Keratinocyte (primary cell): ENCODE data around the gene DBNDD2. TPM values are rescaled to one million over a fixed set of nuclear protein-coding genes. Genes with fewer than 3 reads are reported as not detected.

Source experiments
- DNase-seq: peaks from one replicate; pipeline ENCODE4 v3.0.0-alpha.2; 2011; ENCODE audit warnings: low read depth, missing footprints, low spot score
- FAIRE-seq: peaks from 2 replicates; lab custom pipeline; 2011; peaks lifted over from hg19 to GRCh38; lab: Jason Lieb, UNC
- H2AFZ ChIP-seq: 2 replicates; pipeline ENCODE4 v1.6.0; 2012; ENCODE audit warnings: low read length, control low read depth, inconsistent platforms; ENCODE audit not compliant: control insufficient read depth
- H3K27ac ChIP-seq: 2 replicates; pipeline ENCODE4 v1.5.1; 2011; ENCODE audit warnings: low read length; ENCODE audit not compliant: control insufficient read depth, insufficient read depth
- H3K27me3 ChIP-seq: 3 replicates; pipeline ENCODE4 v1.6.0; 2011; ENCODE audit warnings: low read length; ENCODE audit not compliant: control insufficient read depth, insufficient read depth; ENCODE audit errors: extremely low read depth
- H3K36me3 ChIP-seq, 2 experiments: 2 replicates in 1 of 2; 3 replicates in 1 of 2; pipeline ENCODE4 v1.5.1; 2011; ENCODE audit warnings: low read length in 2 of 2, mild to moderate bottlenecking in 1 of 2; ENCODE audit not compliant: control insufficient read depth in 2 of 2, insufficient read depth in 2 of 2; ENCODE audit errors: extremely low read depth in 1 of 2
- H3K4me1 ChIP-seq: 3 replicates; pipeline ENCODE4 v1.5.1; 2011; ENCODE audit warnings: low read length; ENCODE audit not compliant: control insufficient read depth, insufficient read depth; ENCODE audit errors: extremely low read depth
- H3K4me2 ChIP-seq: 3 replicates; pipeline ENCODE4 v1.6.0; 2011; ENCODE audit warnings: low read depth, low read length; ENCODE audit not compliant: control insufficient read depth, insufficient read depth; ENCODE audit errors: extremely low read depth
- H3K4me3 ChIP-seq, 3 experiments: fragments of 200-600 bp in 1 of 3; sonication (generic) in 1 of 3; 2 replicates in 2 of 3; 3 replicates in 1 of 3; pipeline ENCODE4 v1.5.1; 2011 to 2016; ENCODE audit warnings: low read length in 3 of 3, mild to moderate bottlenecking in 3 of 3, control low read depth in 2 of 3, inconsistent platforms in 1 of 3, low read depth in 1 of 3, mixed read lengths in 1 of 3, mixed run types in 1 of 3, moderate library complexity in 1 of 3; ENCODE audit not compliant: control insufficient read depth in 2 of 3, insufficient read depth in 2 of 3; ENCODE audit errors: extremely low read depth in 1 of 3
- H3K79me2 ChIP-seq: 2 replicates; pipeline ENCODE4 v1.6.0; 2012; ENCODE audit warnings: low read length; ENCODE audit not compliant: control insufficient read depth, insufficient read depth
- H3K9ac ChIP-seq: 3 replicates; pipeline ENCODE4 v1.6.0; 2011; ENCODE audit warnings: low read length; ENCODE audit not compliant: control insufficient read depth, insufficient read depth; ENCODE audit errors: extremely low read depth
- H3K9me1 ChIP-seq: 3 replicates; pipeline ENCODE4 v1.6.0; 2011; ENCODE audit warnings: low read length; ENCODE audit not compliant: control insufficient read depth, insufficient read depth; ENCODE audit errors: extremely low read depth
- H3K9me3 ChIP-seq: 2 replicates; pipeline ENCODE4 v1.5.1; 2012; ENCODE audit warnings: low read depth, low read length; ENCODE audit not compliant: control insufficient read depth
- H4K20me1 ChIP-seq: 3 replicates; pipeline ENCODE4 v1.6.0; 2011; ENCODE audit warnings: low read length; ENCODE audit not compliant: control insufficient read depth, insufficient read depth; ENCODE audit errors: extremely low read depth
- EZH2 ChIP-seq: IDR thresholded peaks from one replicate; pipeline ENCODE4 v1.6.1; 2012; ENCODE audit warnings: inconsistent platforms, mild to moderate bottlenecking, low read length, moderate library complexity
- dilution Hi-C: fragments of 300-500 bp; cut with MboI; formaldehyde crosslinking; loops from one replicate; pipeline ENCODE4 v1.7.0; 2020; ENCODE audit warnings: low sequenced_read_pairs; ENCODE audit not compliant: extremely low pct_ligation_motif_present
- polyA plus RNA-seq, 5 experiments: library from polyadenylated mRNA; depleted of rRNA in 3 of 5; stranded (reverse) in 3 of 5; stranded (forward) in 1 of 5; unstranded in 1 of 5; fragments of >200 nt; gene quantifications; 1 replicate in 1 of 5; 2 replicates in 3 of 5; 3 replicates in 1 of 5; pipeline versions ENCODE4 v1.2.1 to v1.2.3, GENCODE V29; 2011 to 2012; ENCODE audit warnings: missing spikeins in 2 of 5, low read depth in 1 of 5, low replicate concordance in 1 of 5
- TF ChIP-seq, protein P1 (sequence below), 3 experiments: IDR thresholded peaks in 1 of 3; conservative IDR thresholded peaks in 1 of 3; optimal IDR thresholded peaks in 1 of 3; 2 replicates in 2 of 3; 3 replicates in 1 of 3; pipeline versions ENCODE3 to v1.5.1; 2011; ENCODE audit warnings: low read length in 3 of 3, mild to moderate bottlenecking in 3 of 3, moderate library complexity in 2 of 3, control low read depth in 1 of 3, inconsistent platforms in 1 of 3; ENCODE audit not compliant: insufficient read depth in 2 of 3; ENCODE audit errors: extremely low read depth in 1 of 3

The DBNDD2 gene
- polyA plus RNA-seq, 1 donor (not counting 4 experiments of a cell fraction or from before 2014, with no cell fraction given) = 37.4 TPM

DNA sequence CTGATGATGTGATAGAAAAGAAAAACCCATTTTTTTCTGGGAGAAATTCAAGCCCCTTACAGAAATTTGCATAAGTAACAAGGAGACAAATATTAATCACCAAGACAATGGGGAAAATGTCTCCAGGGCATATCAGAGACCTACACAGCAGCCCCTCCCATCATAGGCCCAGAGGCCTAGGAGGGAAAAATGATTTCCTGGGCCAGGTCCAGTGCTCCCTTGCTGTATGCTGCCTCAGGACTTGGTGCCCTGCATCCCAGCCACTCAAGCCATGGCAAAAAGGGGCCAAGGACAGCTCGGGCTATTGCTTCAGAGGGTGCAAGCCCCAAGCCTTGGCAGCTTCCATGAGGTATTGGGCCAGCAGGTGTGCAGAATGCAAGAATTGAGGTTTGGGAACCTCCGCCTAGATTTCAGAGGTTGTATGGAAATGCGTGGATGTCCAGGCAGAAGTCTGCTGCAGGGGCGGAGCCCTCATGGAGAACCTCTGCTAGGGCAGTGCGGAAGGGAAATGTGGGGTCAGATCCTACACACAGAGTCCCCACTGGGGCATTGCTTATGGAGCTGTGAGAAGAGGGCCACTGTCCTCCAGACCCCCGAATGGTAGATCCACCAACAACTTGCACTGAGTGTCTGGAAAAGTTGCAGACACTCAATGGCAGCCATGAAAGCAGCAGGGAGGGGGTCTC, 7.6 kb upstream of the DBNDD2 start:
- H3K4me2 ChIP-seq = no peak overlapping the region
- H3K27me3 ChIP-seq = peaks cover 2% of the 10 kb centered on the region
- H3K36me3 ChIP-seq = no peaks in the 10 kb centered on the region
- H3K9ac ChIP-seq = no peak overlapping the region
- dilution Hi-C loops = no loop called here
- FAIRE-seq (no peak), DNase-seq (no peak)
- no peak overlapping the region for H2AFZ ChIP-seq
- no peaks in the 10 kb centered on the region for H3K4me1 ChIP-seq
- peaks cover 7% of the 10 kb centered on the region for H3K9me3 ChIP-seq
- H3K27ac ChIP-seq = no peak overlapping the region
- H4K20me1 ChIP-seq = no peaks in the 10 kb centered on the region
- no peaks in the 10 kb centered on the region for H3K79me2 ChIP-seq
- TF ChIP-seq, protein P1, sequence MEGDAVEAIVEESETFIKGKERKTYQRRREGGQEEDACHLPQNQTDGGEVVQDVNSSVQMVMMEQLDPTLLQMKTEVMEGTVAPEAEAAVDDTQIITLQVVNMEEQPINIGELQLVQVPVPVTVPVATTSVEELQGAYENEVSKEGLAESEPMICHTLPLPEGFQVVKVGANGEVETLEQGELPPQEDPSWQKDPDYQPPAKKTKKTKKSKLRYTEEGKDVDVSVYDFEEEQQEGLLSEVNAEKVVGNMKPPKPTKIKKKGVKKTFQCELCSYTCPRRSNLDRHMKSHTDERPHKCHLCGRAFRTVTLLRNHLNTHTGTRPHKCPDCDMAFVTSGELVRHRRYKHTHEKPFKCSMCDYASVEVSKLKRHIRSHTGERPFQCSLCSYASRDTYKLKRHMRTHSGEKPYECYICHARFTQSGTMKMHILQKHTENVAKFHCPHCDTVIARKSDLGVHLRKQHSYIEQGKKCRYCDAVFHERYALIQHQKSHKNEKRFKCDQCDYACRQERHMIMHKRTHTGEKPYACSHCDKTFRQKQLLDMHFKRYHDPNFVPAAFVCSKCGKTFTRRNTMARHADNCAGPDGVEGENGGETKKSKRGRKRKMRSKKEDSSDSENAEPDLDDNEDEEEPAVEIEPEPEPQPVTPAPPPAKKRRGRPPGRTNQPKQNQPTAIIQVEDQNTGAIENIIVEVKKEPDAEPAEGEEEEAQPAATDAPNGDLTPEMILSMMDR (optimal IDR thresholded peaks at IDR 0.05 in 1 of 3, IDR thresholded peaks at IDR 0.05 in 1 of 3, conservative IDR thresholded peaks at IDR 0.05 in 1 of 3; ENCODE audit: extremely low read depth in 1 of 3, insufficient read depth in 2 of 3, low read length in 3 of 3) = no peak
- no peak for TF ChIP-seq EZH2
- H3K4me3 ChIP-seq = no peak overlapping the region
- no peaks in the 10 kb centered on the region for H3K9me1 ChIP-seq

DNA sequence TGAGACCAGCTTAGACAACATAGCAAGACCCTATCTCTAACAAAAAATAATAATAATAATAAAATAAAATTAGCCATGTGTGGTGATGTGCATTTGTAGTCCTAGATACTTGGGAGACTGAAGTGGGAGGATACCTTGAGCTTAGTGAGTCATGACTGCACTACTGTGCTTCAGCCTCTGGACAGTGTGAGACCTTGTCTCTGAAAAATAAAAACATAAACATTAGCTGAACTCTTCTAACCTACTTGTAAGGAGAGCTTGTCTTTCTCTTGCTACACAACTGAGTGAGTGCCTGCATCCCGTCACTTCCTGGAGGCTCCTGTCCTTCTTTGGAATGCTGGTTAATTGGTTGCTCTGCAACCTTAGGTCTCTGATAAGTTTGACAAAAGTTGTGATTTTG, 5.1 kb upstream of the DBNDD2 start:
- Histone ChIP-seq H3K9me1 (peaks cover 1% of the 10 kb centered on the region), H3K4me3 (no peak overlapping the region), H3K4me2 (no peak overlapping the region), H3K27me3 (peaks cover 8% of the 10 kb centered on the region), H4K20me1 (no peaks in the 10 kb centered on the region), H3K79me2 (no peaks in the 10 kb centered on the region), H3K27ac (no peak overlapping the region), H3K9ac (no peak overlapping the region), H3K4me1 (peaks cover 4% of the 10 kb centered on the region), H3K9me3 (peaks cover 7% of the 10 kb centered on the region), H3K36me3 (no peaks in the 10 kb centered on the region), H2AFZ (no peak overlapping the region)
- TF ChIP-seq, protein P1 (optimal IDR thresholded peaks at IDR 0.05 in 1 of 3, IDR thresholded peaks at IDR 0.05 in 1 of 3, conservative IDR thresholded peaks at IDR 0.05 in 1 of 3; ENCODE audit: extremely low read depth in 1 of 3, insufficient read depth in 2 of 3, low read length in 3 of 3) = no peak
- no peak for TF ChIP-seq EZH2
- FAIRE-seq = no peak
- dilution Hi-C loops = no loop called here
- DNase-seq = no peak
